Cardiac muscle cell (in vitro differentiated cells and primary cell): ENCODE data around the gene FBXO47. TPM values are rescaled to one million over a fixed set of nuclear protein-coding genes. Genes with fewer than 3 reads are reported as not detected.

Source experiments
- DNase-seq, 2 donors: peaks; one replicate each; pipeline versions ENCODE4 v3.0.0 to v3.0.0-alpha.2; 2010 to 2017; ENCODE audit warnings: low read depth in 1 of 2, low spot score in 1 of 2
- H3K27ac ChIP-seq: fragments of 200-600 bp; sonication (generic); 2 replicates; pipeline ENCODE4 v1.5.1; 2016
- H3K27me3 ChIP-seq: fragments of 200-600 bp; sonication (generic); 2 replicates; pipeline ENCODE4 v1.6.0; 2016; ENCODE audit warnings: control low read depth
- H3K36me3 ChIP-seq: fragments of 200-600 bp; sonication (generic); 2 replicates; pipeline ENCODE4 v1.5.1; 2016; ENCODE audit warnings: control low read depth
- H3K4me1 ChIP-seq: fragments of 200-600 bp; sonication (generic); 2 replicates; pipeline ENCODE4 v1.8.1; 2017; ENCODE audit warnings: low read depth, mild to moderate bottlenecking, mixed run types
- H3K4me3 ChIP-seq: fragments of 200-600 bp; sonication (generic); 2 replicates; pipeline ENCODE4 v1.5.1; 2016; ENCODE audit warnings: mild to moderate bottlenecking
- H3K9me3 ChIP-seq: fragments of 200-600 bp; sonication (generic); 2 replicates; pipeline ENCODE4 v1.5.1; 2017; ENCODE audit warnings: low read depth, mild to moderate bottlenecking, control low read depth
- CTCF ChIP-seq: IDR thresholded peaks from 2 replicates; pipeline ENCODE4 v1.5.1; 2012; ENCODE audit warnings: low read depth, mild to moderate bottlenecking, low read length
- polyA plus RNA-seq: library from polyadenylated mRNA; unstranded; fragments of >200 nt; fragmentation: Nextera tagmentation; extraction: Ambion mirVana; gene quantifications from 2 replicates; pipeline ENCODE4 v1.2.1, GENCODE V29; 2016
- total RNA-seq: library from RNA; depleted of rRNA; stranded (reverse); fragments of >200 nt; gene quantifications from 2 replicates; pipeline ENCODE4 v1.2.3, GENCODE V29; 2016

The FBXO47 gene
- total and polyA plus RNA-seq, 2 experiments from 2014 or later: not detected

GRCh38 chr17:38896346-38896954 is 70.8 kb downstream of the FBXO47 start:
- Histone ChIP-seq H3K4me1 (peaks cover 12% of the 10 kb centered on the region), H3K9me3 (no peaks in the 10 kb centered on the region), H3K4me3 (no peak overlapping the region), H3K36me3 (peaks cover 2% of the 10 kb centered on the region), H3K27ac (no peak overlapping the region), H3K27me3 (no peaks in the 10 kb centered on the region)
- no peak for TF ChIP-seq CTCF
- DNase-seq: no peak

- Histone ChIP-seq H3K27me3 (no peaks in the 10 kb centered on the region), H3K36me3 (peaks cover 7% of the 10 kb centered on the region), H3K4me3 (no peak overlapping the region), H3K4me1 (no peaks in the 10 kb centered on the region), H3K27ac (peak overlapping the region; percentile 43), H3K9me3 (no peaks in the 10 kb centered on the region)
- TF ChIP-seq CTCF: no peak
- no peak for DNase-seq
These were observed 72.9 kb downstream of the FBXO47 start for GRCh38 chr17:38894276-38894675.

GRCh38 chr17:38893607-38894006 is 73.6 kb downstream of the FBXO47 start:
- peaks cover 7% of the 10 kb centered on the region for H3K36me3 ChIP-seq
- H3K4me3 ChIP-seq: no peak overlapping the region

GRCh38 chr17:38893113-38893512 is 74.1 kb downstream of the FBXO47 start:
- Histone ChIP-seq H3K9me3 (no peaks in the 10 kb centered on the region), H3K4me3 (no peak overlapping the region), H3K27ac (peak overlapping the region; percentile 43), H3K36me3 (peaks cover 7% of the 10 kb centered on the region), H3K4me1 (no peaks in the 10 kb centered on the region), H3K27me3 (no peaks in the 10 kb centered on the region)
- DNase-seq: no peak
- TF ChIP-seq CTCF: no peak

More at GRCh38 chr17:38893607-38894006, 73.6 kb downstream of the FBXO47 start:
- Histone ChIP-seq H3K9me3 (no peaks in the 10 kb centered on the region), H3K27ac (peak overlapping the region; percentile 43), H3K27me3 (no peaks in the 10 kb centered on the region), H3K4me1 (no peaks in the 10 kb centered on the region)
- DNase-seq: peak in 1 of 2 donors; percentile 54
- no peak for TF ChIP-seq CTCF

- no peak for TF ChIP-seq CTCF
- H3K4me1 ChIP-seq: no peaks in the 10 kb centered on the region
- DNase-seq: no peak
- H3K27me3 ChIP-seq: no peaks in the 10 kb centered on the region
- H3K9me3 ChIP-seq: no peaks in the 10 kb centered on the region
- H3K27ac ChIP-seq: no peak overlapping the region
- H3K36me3 ChIP-seq: peaks cover 7% of the 10 kb centered on the region
- no peak overlapping the region for H3K4me3 ChIP-seq
These were observed 74.6 kb downstream of the FBXO47 start for GRCh38 chr17:38892620-38893019.
